GM21825 (cell line): ENCODE results near the gene DHRS7C.
"Not testable (repeated sequence)": the region's sequence is repeated elsewhere in the genome, so short reads cannot be mapped to it uniquely, and the experiment has no call there.

Experiments used
- ATAC-seq: cut with Tn5 transposase; IDR thresholded peaks from one replicate; pipeline ENCODE4 v1.9.1; 2021; ENCODE audit warnings: mild to moderate bottlenecking, moderate library complexity; ENCODE audit not compliant: unreplicated experiment

Gene DHRS7C

DNA sequence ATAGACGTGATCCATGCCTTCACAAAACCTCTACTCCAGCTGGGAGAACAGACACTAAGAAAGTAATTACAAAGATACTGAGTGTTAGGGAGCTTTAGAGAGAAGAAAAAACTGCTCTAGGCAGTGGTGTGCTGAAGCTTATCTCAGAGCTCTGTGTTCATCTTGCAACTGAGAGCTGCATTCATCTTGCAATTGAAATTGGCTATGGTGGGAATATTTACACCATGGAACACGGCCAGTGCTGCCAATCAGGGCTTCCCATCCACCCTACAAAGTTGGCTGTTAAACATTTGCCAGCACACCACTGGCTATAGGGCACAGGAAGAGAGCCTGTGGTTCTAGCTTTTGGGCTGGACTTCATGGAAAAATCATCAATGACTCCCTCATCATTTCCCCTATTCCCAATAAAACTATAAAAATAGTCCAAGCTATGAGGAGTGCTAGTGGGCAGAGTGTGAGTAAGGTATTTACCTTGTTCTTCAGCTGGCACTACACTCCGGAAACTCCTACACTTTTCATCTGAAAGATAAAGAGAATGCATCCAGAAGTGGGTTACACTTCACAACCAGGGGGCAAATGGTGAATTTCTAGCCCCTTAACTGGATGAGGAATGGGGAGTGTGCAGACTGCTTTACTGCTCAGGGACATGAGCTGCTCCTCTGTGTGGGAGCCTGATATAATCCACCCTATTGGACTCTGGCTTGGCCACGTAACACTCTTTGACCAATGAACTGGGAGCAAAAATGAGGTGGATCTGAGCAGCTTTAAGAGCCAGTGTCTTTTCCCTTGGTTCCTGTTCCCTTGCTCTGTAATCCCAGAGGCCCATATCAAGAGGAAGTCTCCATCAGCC lies 18.9 kb upstream of the DHRS7C start:
- no peak for ATAC-seq

DNA sequence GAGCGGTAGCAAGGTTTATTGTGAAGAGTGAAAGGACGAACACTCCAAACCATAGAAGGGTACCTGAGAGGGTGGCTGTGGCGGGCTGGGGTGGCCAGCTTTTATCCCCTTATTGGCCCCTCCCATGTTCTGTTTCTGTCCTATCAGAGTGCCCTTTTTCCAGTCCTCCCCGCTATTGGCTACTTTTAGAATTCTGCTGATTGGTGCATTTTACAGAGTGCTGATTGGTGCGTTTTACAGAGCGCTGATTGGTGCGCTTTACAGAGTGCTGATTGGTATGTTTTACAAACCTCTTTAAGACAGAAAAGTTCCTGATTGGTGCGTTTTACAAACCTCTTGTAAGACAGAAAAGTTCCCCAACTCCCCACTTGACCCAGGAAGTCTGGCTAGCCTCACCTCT lies 18.0 kb upstream of the DHRS7C start:
- ATAC-seq = no peak

DNA sequence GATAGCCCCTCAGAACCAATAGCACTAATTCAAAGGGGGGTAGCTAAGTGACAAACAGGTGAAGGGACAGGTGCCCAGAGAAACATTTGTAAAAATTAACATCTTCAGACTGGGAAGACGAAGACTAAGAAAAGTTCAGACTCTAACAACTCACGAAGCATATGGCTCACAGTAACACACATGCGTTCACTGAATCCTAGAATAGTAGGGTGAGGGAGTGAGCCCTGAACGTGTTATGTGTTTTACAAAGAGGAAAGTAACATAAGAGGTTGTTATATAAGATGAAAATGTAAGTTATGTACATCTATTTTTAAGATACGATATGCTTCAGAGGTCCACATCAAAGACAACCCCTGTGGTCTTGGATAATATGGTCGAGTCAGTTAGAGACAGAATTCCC lies 15.3 kb upstream of the DHRS7C start:
- ATAC-seq = no peak

DNA sequence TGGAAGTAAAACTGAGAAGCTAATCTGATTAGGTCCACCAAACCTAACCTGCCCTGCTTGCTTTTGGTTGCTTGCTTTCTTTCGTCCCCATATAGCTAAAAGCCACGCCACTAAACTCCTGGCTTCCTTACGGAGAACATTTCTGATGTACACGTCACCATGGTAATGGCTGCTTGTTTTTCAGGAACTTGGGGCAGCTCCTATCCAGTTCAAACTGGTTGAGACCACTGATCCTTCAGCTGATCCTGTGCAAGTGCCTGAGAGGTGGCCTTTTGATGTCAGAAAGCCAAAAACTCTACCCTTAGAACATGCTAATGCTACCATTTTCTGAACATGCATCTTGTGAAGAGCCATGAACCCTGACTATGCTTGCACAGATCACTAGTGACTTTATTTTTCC lies 14.4 kb upstream of the DHRS7C start:
- ATAC-seq = no peak

DNA sequence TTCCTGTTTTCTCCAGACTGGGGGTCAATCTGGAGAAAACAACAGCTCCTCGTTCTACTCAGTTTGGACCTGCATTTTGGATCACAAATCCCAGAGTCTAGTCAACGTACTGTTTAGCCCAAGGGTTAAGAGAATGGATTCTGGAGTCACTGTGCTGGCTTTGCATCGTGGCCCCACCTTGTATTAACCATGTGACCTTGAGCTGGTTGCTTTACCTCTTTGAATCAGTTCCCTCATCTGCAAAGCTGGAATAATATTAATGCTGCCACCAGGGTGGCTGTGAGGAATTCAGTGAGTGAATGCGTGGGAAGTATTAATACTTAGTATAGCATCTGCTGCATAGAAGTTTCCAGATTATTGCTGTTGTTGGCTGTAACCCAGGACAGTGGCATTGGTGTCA lies 11.3 kb upstream of the DHRS7C start:
- no peak for ATAC-seq

DNA sequence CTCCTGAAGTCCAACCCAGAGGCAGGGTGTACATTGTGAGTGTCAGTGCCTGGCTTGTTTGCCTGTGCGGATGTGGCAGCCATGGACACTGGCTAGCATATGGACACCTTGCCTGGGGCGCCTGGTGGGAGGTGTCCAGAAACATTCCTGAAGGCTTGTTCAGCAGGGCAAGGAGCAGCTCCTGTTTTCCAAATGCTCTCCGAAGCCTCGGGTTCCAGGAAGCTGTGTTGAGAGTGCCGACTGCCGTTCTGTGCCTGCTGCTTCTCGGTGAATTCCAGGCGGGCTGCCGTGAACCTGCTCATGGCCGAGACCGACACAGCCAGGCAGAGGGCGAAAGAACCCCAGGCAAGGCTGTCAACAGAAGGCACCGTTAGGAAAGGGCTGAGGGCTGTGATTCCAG lies 10.9 kb upstream of the DHRS7C start:
- no peak for ATAC-seq

DNA sequence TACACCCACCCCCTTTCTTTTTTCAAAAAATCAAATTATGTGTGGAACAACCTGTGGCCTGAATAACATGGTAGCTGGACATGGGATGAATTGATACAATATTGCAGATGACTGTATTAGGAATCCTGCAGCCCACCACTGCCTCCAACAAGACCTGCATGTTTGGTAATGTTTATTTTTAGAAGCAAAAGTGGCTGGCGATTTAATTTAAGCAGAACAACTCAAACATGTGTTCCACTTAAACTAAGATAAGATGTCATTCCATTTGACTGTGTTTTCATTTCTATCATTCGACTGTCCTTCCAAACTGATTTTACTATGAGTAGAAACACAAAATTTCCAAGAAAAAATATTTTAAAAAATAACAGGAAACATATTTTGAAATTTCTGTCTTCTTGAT lies 10.1 kb upstream of the DHRS7C start:
- ATAC-seq = no peak

DNA sequence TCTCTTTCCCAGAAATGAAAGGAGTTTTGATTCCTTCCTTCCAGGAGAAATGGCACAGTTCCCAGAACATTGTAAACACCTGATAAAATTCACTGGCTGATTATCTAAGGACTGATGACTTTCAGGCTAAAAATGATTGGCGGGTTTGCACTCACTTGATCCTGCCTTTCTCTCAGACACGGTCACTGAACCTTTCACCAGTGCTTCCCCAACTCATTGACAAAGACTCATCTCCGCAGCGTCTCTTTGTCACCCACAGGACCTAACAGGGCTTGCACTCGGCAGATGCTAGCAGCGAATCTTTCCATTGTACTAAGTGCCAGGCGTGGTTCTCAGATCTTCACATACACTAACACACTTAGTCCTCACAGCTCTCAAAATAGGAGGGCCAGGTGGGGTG lies 7.3 kb upstream of the DHRS7C start:
- ATAC-seq = no peak

DNA sequence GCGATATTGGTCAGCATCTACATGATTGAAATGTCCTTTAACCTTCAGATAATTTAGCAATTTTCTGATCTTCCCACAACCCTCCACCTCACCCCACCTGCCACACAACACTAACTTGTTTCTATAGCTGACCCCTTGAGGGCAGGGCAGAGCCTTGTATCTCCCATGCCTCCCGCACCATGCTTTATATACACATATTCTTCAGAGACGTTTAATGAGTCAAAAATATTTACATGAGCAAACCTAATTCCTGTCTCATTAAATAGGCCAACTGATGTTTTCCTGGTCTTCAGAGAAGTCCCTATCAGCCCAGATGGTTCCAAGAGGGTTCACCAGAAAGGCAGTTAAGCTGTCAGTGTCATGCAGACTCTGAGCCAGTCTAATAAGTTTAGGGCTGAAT lies 6.6 kb upstream of the DHRS7C start:
- ATAC-seq = no peak

DNA sequence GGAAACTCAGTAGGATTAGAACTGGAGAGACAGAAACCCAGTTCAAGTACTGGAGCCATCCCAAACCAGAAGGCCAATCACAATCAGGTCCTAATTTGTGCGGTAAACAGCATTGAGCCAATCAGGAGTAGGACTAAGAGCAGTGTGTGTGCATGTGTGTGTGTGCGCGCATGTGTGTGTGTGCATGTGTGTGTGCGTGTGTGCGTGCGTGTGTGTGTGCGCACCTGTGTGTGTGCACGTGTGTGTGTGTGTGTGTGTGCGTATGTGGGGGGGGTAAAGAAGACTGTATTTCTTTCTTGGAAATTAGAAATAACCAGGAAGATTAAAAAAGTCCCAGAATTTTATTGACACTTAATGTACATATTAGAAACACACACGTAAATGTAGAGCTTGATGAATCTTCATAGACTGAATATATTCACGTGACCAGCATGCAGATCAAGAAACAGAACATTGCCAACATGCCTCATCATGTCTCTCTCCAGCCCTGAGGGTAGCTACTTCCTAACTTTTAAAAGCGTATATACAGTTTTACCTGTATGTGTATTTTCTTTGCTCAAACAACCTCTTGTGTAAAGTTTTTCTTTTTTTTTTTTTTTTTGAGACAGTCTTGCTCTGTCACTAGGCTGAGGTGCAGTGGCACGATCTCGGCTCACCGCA lies 919 bp upstream of the DHRS7C start:
- ATAC-seq = no peak

DNA sequence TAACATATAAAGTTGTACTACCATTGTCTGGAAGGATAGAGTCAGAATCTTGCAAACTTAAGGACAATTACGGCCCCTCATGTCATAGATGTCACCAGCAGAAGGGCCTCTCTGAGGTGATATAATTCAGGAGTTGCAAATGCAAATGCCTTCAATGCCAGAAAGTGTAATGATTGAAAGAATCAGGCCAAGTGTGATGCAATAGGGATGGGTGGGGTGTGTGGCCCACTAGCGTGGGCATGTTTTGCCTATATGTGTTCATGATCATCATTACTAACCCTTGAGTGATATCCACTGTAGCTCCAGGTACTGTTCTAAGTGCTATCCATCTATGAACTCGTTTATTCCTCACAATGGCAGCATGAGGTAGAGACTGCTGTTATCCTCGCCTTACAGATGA lies 1.1 kb downstream of the DHRS7C start:
- no peak for ATAC-seq

DNA sequence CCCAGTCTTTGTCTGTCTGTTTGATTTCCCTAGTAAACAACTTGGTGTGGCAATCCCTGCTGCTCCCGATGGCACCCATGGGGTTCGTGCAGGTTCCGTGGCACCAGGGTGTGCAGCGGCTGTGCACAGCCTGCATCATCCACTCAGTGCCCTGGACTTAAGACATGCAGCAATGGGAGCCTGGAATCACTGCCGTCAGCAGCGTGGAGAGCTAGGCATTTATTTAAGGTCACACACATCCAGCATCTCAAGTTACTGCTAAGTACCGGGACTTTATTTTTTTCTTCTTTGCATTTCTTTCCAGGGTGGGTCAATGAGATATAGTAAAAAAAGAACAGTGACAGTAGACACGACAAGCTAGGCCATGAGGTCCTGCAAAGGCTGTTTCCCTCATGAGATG lies 2.8 kb downstream of the DHRS7C start:
- ATAC-seq = no peak

DNA sequence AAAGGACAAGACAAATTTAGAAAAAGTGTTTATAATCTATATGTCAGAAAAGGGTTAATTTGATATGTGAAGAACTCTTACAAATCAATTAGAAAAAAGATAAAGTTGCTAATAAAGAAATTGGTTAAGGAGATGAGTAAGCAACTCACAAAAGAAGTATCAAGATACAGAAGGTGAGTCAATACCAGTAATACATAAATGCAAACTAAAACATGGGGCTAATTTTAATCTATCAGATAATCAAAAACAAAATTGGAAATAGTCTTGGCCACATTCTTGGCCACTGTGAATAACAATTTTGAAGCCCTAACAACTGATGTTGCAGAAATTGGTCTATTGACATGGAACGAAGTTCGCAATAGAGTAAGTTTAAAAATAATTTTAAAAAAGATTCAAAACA lies 6.8 kb downstream of the DHRS7C start:
- no peak for ATAC-seq

DNA sequence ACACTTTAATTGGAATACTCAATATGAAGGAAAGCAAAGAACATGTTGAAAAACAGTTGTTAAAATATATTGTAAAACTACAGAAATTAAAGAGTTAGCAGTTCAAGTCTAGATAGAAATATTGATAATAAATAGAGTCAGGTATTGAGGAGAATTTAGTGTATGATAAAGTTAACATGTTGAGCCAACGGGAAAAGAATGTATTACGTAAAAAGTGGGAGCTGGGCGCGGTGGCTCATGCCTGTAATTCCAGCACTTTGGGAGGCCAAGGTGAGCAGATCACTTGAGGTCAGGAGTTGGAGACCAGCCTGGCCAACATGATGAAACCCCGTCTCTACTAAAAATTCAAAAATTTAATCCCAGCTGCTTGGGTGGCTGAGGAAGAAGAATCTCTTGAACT lies 7.9 kb downstream of the DHRS7C start:
- not testable (repeated sequence) for ATAC-seq

DNA sequence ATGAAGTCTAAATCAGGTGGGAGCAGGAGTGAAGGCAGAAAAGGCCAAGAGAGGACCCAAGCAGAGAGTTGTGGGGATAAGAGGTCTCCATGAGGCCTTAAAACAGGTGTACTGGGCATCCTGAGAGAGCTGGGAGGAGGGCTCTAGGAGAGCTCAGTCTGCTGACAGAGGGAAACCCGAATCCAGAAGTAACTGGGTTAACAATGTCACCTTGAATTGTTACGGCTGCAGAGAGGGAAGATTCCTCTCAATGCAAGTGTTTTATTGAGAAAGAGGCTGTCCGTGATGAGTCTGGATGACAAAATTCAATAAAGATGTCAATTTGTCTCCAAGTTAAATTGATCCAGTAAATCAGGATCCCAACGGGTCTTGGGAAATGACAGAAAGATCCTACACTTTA lies 8.3 kb downstream of the DHRS7C start:
- ATAC-seq = no peak

DNA sequence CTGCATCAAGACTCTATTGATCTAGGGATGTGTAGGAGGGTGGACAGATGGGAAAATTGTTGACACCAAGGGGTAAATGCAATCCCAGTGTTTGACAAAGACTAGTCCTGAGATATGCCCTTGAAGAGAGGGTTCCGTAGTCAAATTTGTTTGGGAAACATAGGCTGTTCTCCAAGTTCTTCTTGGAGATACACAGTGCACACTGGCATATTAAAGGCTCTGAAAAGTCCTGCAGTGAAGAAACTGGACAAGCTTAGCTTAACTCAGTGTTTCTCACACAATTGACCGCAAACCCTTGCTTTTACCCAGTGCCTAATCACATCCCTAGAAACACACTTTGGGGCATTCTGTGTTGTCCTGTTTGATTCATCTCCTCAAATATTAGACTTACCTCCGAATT lies 10.8 kb downstream of the DHRS7C start:
- ATAC-seq = no peak

DNA sequence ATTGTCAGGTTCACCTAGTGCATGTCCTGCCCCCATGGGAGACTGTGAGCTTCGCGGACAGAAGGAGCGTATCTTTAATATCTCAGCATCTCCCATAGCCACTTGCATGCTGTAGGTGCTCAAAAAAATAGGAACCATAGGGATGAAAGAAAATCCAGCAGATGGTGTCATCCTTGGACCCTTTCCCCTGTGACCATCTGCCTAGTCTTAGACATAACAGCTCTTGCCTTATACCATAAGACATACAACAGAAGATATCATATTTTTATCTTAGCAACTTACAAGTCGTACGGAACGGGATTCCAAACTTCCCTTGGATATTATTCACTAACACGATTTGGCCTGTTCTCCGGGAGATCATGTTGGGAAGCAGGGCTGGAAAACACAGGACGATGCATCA lies 14.5 kb downstream of the DHRS7C start:
- ATAC-seq = no peak

DNA sequence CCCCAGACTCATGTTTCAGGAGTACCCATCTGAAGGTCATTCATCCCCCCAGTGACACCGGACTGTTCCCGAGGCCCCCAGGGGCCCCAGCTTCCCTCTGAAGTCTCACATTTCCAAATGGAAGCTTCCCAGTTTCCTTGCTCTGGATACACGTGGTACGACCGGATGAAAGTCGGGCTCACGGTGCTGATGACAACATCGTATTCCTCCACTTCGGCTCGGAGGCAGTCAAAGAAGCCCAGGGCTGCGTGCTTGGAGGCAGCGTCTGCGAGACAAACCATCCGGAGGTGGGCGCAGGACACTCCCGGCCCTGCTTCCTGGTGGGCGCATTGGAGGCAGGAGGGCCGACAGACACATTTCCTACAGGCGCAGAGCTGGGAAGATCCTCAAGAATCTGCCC lies 18.7 kb downstream of the DHRS7C start:
- no peak for ATAC-seq

DNA sequence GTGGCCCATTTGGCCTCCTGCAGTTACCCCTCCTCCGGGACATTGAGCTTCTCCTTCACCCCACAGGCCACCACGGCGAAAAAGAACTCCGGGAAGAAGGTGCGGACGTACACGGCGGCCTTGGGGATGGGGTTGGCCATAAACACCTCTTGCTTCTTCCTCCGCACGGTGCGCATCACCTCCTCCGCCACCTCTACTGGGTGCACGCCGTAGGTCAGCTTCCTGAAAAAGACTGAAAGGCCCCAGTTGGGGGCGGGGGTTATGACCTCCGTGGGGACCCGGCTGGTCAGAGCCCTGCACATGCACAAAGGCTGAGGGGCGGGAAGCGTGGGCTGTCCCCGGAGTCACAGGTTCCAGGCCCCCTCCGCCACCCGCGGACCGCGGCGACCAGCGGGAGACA lies 19.9 kb downstream of the DHRS7C start:
- ATAC-seq = no peak

DNA sequence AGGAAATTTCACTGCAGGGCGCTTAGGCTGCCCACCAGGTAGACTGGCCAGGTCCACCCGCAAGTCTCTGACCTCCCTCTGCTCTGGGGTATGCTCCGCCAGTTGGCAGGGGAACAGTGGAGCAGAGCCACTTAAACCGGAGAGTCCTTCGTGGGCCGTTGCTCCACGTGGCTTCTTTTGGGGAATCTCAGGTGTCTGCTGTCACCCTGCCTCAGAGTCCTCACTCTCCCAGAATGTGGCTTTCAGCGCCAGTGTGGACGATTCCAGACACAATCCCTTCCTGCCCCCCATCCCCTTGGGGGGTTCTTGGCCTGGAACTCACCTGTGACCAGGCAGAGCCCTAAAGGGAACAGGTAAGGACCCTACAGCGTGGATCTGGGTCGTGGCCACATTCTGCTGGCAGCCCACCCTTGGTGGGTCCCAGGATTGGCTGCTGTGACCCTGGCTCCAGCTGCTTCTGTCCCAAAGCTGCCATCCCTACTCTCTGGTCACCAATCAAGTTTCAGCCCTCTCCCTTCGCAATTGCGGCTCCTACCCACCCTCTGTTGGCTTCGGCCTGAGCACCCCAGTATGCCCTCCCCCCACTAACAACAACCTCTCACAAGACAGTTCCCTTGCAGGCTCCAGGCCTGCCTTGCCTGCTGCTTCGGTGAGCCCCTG lies 22.2 kb downstream of the DHRS7C start:
- ATAC-seq = no peak

DNA sequence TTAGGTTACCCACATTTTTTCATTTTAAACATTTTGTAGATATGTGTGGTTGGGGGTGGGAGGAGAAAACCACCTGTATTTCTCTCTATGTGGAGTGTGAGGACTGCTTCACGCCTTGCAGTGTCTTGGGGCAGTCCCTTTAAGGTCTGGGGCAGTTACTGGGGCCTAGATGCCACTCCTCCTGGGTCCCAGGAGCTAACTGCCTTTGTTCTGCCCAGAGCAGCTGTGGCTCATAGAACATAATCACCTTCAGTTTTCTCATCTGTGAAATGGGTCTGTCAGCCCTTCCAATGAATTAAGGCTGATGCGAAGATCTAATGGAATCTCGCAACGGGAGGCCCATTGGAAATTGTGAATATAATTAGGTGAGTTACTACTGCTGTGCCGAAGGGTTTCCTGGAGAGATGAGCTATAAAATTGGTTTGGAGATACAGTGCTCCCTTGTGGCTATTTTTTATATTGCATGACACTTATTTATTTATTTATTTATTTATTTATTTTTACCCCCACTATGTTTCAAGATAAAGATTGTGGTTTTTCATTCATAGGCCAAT lies 22.9 kb downstream of the DHRS7C start:
- no peak for ATAC-seq

DNA sequence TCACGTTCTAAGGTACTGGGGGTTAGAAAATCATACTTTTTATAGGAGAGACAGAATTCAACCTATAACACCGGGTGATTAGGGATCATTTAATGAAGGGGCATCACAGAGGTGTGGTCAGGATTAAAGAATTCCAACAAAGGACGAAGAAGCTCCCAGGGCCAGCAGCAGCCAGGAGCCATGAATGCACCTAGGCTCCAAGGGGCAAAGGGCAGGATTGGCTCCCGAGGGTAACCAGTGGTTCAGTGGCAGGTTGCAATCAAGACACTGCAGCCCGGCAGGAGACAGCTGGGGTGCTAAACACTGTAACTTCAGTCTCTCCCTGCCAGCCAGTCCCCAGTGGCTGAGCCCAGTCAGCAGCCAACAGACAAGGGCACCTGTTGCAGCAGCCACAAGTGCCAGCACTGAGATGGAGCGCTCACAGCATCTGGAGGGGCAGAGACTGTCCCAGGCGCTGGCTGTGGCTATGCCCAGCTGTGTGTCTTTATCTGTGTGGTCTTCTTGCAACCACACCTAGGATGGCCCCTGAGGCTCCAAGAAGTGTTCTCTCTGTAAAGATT lies 23.9 kb downstream of the DHRS7C start:
- ATAC-seq = no peak
